ENCODE results near the gene KCNF1.

KCNF1 gene

GRCh38 chr2:10865841-10866240 is 45.9 kb upstream of the KCNF1 start:
- DNase-seq (ENCODE audit: low read depth, low spot score) = no peak
- no peak overlapping the region for H3K9ac ChIP-seq (ENCODE audit: insufficient read length, low read depth)
- H3K36me3 ChIP-seq (ENCODE audit: insufficient read depth, insufficient read length, low read length) = no peaks in the 10 kb centered on the region
- no peaks in the 10 kb centered on the region for H3K9me3 ChIP-seq (ENCODE audit: insufficient read depth, low read length)
- no peak overlapping the region for H3K4me3 ChIP-seq (ENCODE audit: insufficient read length, low read depth)
- TF ChIP-seq SUZ12 (IDR thresholded peaks at IDR 0.05; ENCODE audit: extremely low read depth, insufficient read depth, insufficient read length) = no peak
- TF ChIP-seq ZNF274 (IDR thresholded peaks at IDR 0.05; ENCODE audit: low read depth, low read length) = no peak
- TF ChIP-seq YY1 (IDR thresholded peaks at IDR 0.05; ENCODE audit: insufficient read depth, insufficient read length) = no peak
- H3K27me3 ChIP-seq (ENCODE audit: insufficient read depth, insufficient read length) = no peaks in the 10 kb centered on the region
- peaks cover 2% of the 10 kb centered on the region for H3K4me1 ChIP-seq (ENCODE audit: insufficient read depth, insufficient read length)

GRCh38 chr2:10867692-10868420 is 43.9 kb upstream of the KCNF1 start:
- H3K9me3 ChIP-seq (ENCODE audit: insufficient read depth, low read length) = peaks cover 9% of the 10 kb centered on the region
- DNase-seq (ENCODE audit: low read depth, low spot score) = no peak
- no peak overlapping the region for H3K4me3 ChIP-seq (ENCODE audit: insufficient read length, low read depth)
- H3K4me1 ChIP-seq (ENCODE audit: insufficient read depth, insufficient read length) = peaks cover 2% of the 10 kb centered on the region
- H3K9ac ChIP-seq (ENCODE audit: insufficient read length, low read depth) = no peak overlapping the region
- H3K27me3 ChIP-seq (ENCODE audit: insufficient read depth, insufficient read length) = no peaks in the 10 kb centered on the region
- TF ChIP-seq SUZ12 (IDR thresholded peaks at IDR 0.05; ENCODE audit: extremely low read depth, insufficient read depth, insufficient read length) = no peak
- TF ChIP-seq YY1 (IDR thresholded peaks at IDR 0.05; ENCODE audit: insufficient read depth, insufficient read length) = no peak
- no peak for TF ChIP-seq ZNF274 (IDR thresholded peaks at IDR 0.05; ENCODE audit: low read depth, low read length)
- H3K36me3 ChIP-seq (ENCODE audit: insufficient read depth, insufficient read length, low read length) = no peaks in the 10 kb centered on the region

- H3K36me3 ChIP-seq (ENCODE audit: insufficient read depth, insufficient read length, low read length) = no peaks in the 10 kb centered on the region
- no peaks in the 10 kb centered on the region for H3K27me3 ChIP-seq (ENCODE audit: insufficient read depth, insufficient read length)
- TF ChIP-seq SUZ12 (IDR thresholded peaks at IDR 0.05; ENCODE audit: extremely low read depth, insufficient read depth, insufficient read length) (no peak), ZNF274 (IDR thresholded peaks at IDR 0.05; ENCODE audit: low read depth, low read length) (no peak), YY1 (IDR thresholded peaks at IDR 0.05; ENCODE audit: insufficient read depth, insufficient read length) (no peak)
- H3K4me3 ChIP-seq (ENCODE audit: insufficient read length, low read depth) = no peak overlapping the region
- peaks cover 2% of the 10 kb centered on the region for H3K4me1 ChIP-seq (ENCODE audit: insufficient read depth, insufficient read length)
- H3K9ac ChIP-seq (ENCODE audit: insufficient read length, low read depth) = no peak overlapping the region
- H3K9me3 ChIP-seq (ENCODE audit: insufficient read depth, low read length) = peaks cover 10% of the 10 kb centered on the region
- DNase-seq (ENCODE audit: low read depth, low spot score) = no peak
These were observed 43.0 kb upstream of the KCNF1 start for GRCh38 chr2:10868465-10869314.

GRCh38 chr2:10871978-10872377 is 39.8 kb upstream of the KCNF1 start:
- DNase-seq (ENCODE audit: low read depth, low spot score) = no peak

GRCh38 chr2:10873171-10873570 is 38.6 kb upstream of the KCNF1 start:
- no peak overlapping the region for H3K9ac ChIP-seq (ENCODE audit: insufficient read length, low read depth)
- no peaks in the 10 kb centered on the region for H3K27me3 ChIP-seq (ENCODE audit: insufficient read depth, insufficient read length)

More at GRCh38 chr2:10871978-10872377, 39.8 kb upstream of the KCNF1 start:
- H3K9me3 ChIP-seq (ENCODE audit: insufficient read depth, low read length) = peaks cover 10% of the 10 kb centered on the region
- H3K9ac ChIP-seq (ENCODE audit: insufficient read length, low read depth) = no peak overlapping the region
- no peak for TF ChIP-seq YY1 (IDR thresholded peaks at IDR 0.05; ENCODE audit: insufficient read depth, insufficient read length)
- TF ChIP-seq SUZ12 (IDR thresholded peaks at IDR 0.05; ENCODE audit: extremely low read depth, insufficient read depth, insufficient read length) = no peak
- TF ChIP-seq ZNF274 (IDR thresholded peaks at IDR 0.05; ENCODE audit: low read depth, low read length) = no peak
- no peaks in the 10 kb centered on the region for H3K27me3 ChIP-seq (ENCODE audit: insufficient read depth, insufficient read length)
- no peak overlapping the region for H3K4me3 ChIP-seq (ENCODE audit: insufficient read length, low read depth)
- H3K4me1 ChIP-seq (ENCODE audit: insufficient read depth, insufficient read length) = no peaks in the 10 kb centered on the region
- no peaks in the 10 kb centered on the region for H3K36me3 ChIP-seq (ENCODE audit: insufficient read depth, insufficient read length, low read length)

GRCh38 chr2:10873790-10874437 is 37.8 kb upstream of the KCNF1 start:
- Histone ChIP-seq H3K4me1 (ENCODE audit: insufficient read depth, insufficient read length) (no peaks in the 10 kb centered on the region), H3K27me3 (ENCODE audit: insufficient read depth, insufficient read length) (no peaks in the 10 kb centered on the region), H3K9me3 (ENCODE audit: insufficient read depth, low read length) (peaks cover 10% of the 10 kb centered on the region), H3K36me3 (ENCODE audit: insufficient read depth, insufficient read length, low read length) (no peaks in the 10 kb centered on the region), H3K9ac (ENCODE audit: insufficient read length, low read depth) (no peak overlapping the region), H3K4me3 (ENCODE audit: insufficient read length, low read depth) (no peak overlapping the region)
- no peak for DNase-seq (ENCODE audit: low read depth, low spot score)
- no peak for TF ChIP-seq SUZ12 (IDR thresholded peaks at IDR 0.05; ENCODE audit: extremely low read depth, insufficient read depth, insufficient read length)
- TF ChIP-seq ZNF274 (IDR thresholded peaks at IDR 0.05; ENCODE audit: low read depth, low read length) = no peak
- TF ChIP-seq YY1 (IDR thresholded peaks at IDR 0.05; ENCODE audit: insufficient read depth, insufficient read length) = no peak

More at GRCh38 chr2:10873171-10873570, 38.6 kb upstream of the KCNF1 start:
- no peak overlapping the region for H3K4me3 ChIP-seq (ENCODE audit: insufficient read length, low read depth)
- no peak for DNase-seq (ENCODE audit: low read depth, low spot score)
- peaks cover 10% of the 10 kb centered on the region for H3K9me3 ChIP-seq (ENCODE audit: insufficient read depth, low read length)
- TF ChIP-seq ZNF274 (IDR thresholded peaks at IDR 0.05; ENCODE audit: low read depth, low read length) (no peak), YY1 (IDR thresholded peaks at IDR 0.05; ENCODE audit: insufficient read depth, insufficient read length) (no peak), SUZ12 (IDR thresholded peaks at IDR 0.05; ENCODE audit: extremely low read depth, insufficient read depth, insufficient read length) (no peak)
- no peaks in the 10 kb centered on the region for H3K4me1 ChIP-seq (ENCODE audit: insufficient read depth, insufficient read length)
- no peaks in the 10 kb centered on the region for H3K36me3 ChIP-seq (ENCODE audit: insufficient read depth, insufficient read length, low read length)
